Activated T-helper 9 cell treated with anti-CD3 and anti-CD28 coated beads, Interleukin-2, amount 50 U/mL, for 16 hours (primary cell): ENCODE measurements around the gene CDC42.

Source experiments
- DNase-seq: peaks from one replicate; pipeline ENCODE4 v3.0.0-alpha.2; 2020; ENCODE audit warnings: low read depth

CDC42 gene

DNA sequence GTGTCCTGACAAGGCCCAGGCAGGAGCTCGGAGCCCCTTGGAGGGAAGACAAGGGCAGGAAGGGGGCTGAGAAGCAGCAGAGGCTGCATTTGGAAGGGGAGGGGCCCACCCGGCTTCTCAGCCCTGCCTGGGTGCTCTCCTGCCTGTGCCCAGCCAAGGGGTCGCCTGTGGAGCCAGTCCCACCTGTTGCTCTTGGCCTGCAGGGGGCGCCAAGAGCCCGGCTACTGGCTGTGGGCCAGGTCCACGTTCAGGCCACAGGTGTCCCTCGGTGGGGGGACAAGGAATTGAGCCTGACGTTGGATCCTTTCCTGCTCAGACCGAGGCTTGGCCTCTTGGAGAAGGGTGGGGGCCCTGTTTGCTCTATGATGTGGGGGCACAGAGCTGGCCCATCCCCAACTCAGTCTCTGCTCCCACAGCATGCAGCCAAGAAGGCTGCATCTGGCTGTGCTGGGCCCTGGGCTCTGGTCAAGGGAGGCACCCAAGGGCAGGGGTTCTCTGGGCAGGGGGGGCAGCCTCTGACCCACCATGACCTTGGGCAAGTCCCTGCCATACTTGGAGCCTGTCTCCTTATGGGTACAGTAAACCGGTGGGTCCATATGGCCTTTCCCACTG, 79.5 kb downstream of the CDC42 start:
- peak; percentile 33 for DNase-seq

DNA sequence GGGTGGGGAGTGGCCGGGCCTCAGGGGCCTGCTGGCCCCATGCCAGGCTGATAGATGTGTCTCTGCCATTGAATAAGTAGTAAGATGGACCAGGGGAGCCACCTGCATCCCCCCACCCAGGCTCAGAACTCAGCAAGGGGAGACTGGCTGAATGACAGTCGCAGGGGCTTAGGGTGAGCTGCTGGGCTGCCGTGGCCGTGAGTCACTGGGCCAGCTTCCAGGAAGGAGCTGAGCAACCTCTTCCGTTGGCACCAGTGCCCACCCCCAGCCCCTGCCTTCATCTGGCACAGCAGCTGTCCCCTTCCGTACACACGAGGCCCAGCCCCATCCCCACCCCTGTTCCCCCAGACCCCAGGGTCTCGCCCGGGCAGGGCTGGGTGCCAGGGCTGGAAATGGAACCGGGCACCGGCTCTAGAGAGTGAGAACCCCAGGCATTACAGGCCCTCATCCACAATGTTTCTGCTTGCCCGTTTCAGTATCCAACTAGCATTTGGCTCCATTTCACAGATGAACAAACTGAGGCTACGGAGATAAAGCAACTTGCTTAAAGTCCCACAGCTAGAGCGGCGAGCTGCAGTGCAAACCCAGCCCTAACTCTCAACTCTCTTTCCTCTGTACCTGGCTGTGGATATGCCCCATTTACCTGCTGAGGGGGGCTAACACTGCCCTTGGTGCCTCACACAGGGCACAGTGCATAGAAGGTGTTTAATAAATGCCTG, 80.2 kb downstream of the CDC42 start:
- no peak for DNase-seq

DNA sequence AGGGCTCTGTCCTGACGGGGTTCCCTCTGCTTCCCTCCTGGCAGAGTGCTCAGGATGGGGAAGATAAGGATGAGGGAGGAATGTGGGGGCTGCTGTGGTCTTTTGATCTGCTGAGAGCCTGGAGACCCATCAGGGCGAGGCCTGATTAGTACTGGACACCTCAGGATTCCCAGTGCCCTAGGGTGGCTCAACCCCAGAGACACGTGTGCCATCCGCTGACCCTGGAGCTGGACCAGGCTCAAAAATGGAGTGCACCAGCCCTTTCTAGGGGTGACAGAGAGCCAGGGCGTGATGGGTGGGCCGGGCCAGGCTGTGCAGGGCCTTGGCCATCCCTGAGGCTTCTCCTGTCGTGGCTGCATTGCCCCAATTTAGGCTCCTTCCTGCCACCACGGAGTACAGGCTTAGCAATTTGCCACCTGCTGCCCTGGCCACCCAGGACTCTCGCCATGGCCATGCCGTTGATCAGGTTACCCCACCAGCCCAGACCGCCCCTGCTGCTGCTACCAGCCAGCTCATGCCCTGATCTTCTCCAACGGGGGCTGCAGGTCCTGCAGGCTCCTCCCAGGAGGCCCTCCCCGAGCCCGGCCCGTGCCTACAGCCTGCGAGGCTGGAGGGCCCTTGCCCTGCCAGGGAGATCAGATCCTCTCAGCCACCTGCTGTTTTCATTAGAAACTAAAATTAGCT, 80.9 kb downstream of the CDC42 start:
- no peak for DNase-seq

DNA sequence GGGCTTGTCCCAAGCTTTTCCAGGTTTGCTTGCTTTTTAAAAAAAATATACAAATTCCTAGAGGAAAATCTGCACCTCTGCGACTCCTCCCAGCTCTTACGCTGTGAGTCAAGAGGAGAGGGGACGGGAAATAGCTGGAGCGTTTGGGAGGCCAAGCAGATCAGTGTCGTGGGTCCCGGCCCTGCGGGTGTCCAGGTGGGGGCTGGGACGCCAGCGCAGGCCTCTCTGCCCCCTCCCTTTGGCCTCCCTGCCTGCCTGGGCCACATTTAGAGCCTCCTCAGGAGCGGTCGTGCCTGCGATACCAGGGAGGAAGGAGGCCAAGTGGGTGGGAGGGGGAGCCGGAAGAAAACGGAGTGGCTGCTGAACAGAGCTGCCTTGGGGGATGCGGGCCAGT, 81.4 kb downstream of the CDC42 start:
- no peak for DNase-seq

DNA sequence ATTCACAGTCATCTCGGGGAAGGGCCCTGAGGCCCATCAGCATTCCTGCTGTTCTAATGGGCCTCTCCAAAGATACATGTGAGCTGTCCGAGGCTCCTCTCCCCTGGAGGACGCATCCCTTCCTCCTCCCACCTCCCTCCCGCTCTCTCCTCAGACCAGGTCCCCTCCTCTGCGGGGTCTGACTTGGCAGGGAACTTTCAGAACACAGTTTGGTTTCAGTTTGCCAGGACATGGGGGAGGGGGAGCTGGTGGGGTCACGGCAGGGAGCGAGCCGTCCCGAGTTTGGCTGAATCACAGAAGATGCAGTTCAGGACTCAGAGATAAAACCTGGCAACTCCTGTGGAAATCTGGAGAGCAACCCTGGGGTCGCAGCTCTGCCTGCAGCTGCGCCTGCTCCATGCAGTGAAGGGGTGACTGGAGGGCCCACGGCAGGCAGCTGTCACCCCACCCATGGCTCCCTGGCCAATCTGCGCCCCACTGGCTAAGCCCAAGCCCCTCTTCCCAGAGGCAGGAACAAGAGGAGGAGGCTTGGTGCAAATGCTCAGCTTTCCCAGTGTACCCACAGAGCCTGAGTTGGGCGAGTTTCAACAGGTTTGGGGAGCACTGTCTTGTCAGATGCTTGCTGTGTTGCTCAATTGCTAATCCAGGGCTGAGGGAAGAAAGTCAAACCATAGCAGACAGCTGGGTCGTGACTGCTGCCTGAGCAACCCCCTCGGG, 84.7 kb downstream of the CDC42 start:
- no peak for DNase-seq

DNA sequence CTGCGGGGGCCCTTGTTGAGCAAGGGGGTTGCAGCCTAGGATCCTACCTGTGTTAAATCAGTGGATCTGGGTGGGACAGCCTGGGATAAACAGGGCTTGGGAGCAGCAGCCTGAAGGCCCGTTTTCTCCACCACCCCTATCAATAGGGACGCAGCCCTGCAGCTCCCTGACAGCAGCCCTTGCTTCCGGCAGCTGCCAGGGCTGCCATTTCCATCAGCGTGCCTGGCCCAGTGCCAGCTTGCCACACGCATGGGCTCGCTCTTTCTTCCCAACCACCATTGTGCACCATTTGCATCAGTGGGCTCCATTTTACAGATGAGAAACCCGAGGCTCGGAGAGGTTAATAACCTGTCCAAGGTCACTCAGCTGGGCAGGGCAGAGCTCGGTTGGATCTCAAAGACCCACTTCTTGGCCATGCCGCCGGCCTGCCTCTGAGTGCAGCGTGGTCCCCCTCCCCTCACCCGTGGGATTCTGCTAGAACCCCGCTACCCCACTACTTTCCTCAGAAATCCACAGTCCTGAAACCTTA, 86.6 kb downstream of the CDC42 start:
- DNase-seq = no peak

DNA sequence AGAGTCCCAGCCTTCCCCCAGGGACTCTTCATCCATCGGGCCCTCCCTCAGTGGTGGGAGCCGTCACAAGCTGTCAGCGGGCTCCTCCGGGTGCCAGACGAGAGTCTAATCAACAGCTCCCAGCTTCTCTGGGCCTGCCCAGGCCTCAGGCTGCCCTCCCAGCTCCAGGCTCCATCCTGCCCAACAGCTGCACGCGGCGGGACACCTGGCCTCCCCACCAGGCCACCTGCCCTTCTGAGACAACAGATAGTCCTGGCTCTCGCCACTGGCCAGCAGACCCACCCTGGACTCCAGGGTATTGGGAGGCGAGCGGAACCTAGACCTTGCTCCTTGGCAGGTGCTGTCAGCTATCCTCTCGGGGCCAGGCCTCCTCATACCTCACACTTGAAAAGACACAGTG, 87.3 kb downstream of the CDC42 start:
- no peak for DNase-seq
